ENCODE data around the gene DMXL1. TPM values are rescaled to one million over a fixed set of nuclear protein-coding genes. Genes with fewer than 3 reads are reported as not detected.

DMXL1 gene, protein sequence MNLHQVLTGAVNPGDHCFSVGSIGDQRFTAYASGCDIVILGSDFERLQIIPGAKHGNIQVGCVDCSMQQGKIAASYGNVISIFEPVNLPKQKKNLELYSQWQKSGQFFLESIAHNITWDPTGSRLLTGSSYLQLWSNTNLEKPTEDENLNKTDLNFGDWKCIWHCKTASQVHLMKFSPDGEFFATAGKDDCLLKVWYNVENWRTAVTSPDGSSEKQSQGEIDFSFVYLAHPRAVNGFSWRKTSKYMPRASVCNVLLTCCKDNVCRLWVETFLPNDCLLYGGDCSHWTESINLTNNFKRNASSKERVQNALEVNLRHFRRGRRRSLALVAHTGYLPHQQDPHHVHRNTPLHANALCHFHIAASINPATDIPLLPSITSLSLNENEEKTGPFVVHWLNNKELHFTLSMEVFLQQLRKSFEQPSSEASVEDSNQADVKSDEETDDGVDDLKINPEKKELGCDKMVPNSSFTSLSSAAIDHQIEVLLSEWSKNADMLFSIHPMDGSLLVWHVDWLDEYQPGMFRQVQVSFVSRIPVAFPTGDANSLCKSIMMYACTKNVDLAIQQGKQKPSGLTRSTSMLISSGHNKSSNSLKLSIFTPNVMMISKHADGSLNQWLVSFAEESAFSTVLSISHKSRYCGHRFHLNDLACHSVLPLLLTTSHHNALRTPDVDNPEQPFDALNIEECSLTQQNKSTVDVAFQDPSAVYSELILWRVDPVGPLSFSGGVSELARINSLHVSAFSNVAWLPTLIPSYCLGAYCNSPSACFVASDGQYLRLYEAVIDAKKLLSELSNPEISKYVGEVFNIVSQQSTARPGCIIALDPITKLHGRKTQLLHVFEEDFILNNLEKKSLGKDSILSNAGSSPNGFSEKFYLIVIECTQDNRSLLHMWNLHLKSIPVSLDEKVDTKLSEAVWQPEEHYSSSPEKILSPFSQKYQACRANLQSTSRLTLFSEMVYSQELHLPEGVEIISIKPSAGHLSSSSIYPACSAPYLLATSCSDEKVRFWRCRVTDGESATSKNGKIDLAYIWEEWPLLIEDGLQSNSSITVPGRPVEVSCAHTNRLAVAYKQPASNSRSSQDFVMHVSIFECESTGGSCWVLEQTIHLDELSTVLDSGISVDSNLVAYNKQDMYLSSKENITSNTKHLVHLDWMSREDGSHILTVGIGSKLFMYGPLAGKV (N-terminal part only)
- total RNA-seq (2022) (43.3 and 46.6 TPM in 2 replicates), Bru-seq, nascent RNA (percentile 84 among the genes with signal in this experiment), BruChase-seq, experiment 1, labeled RNA remaining after a 6-hour chase (percentile 73 among the genes with signal in this experiment), BruChase-seq, experiment 2, labeled RNA remaining after a 2-hour chase (percentile 73 among the genes with signal in this experiment)
- long read RNA-seq, partial matches to known transcripts: 10 of 14 reads
- long read RNA-seq, other reads (novel, unspliced or antisense): 4 of 14 reads

DNA sequence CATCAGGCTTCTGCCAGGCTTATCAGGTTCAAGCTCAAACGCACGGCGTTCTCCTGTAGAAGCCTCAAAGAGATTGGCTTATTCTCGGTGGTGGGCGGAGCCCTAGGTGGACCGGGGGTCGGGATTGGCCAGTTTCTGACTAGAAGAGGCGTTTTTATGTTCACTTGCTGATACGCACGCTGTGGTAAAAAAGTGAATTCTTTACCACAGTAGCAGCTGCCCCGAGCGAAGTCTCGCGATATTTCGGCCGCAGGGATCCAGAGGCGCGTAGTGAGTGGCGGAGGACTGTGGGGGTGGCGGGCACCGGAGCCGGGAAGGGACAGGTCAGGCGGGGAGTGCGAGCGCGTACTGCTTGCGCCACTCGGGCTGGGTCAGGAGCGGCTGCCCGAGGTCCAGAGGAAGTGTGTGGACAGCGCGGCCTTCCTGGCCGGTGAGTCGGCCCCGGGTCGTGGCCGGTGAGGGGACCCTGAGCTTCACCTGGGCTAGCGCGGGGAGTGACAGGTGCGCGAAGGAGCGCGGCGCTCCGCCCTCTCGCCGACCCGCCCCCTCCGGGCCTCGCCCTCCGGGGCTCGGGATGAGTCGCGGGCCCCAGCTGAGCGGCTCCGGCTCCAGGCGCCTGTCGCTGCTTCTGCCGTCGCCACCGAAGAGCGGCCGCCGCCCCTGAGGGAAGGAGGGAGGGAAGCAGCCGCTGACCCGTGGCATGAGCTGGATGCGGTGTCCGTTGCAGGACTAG is at the start of gene DMXL1:
DMXL1 (plus strand) TSS at position 260 of the 733 bp plus-strand sequence. CDS start 483 bp downstream, outside the sequence.
- H3K4me1 Mint-ChIP-seq (ENCODE audit: low read depth, unreplicated experiment): peaks cover 25% of the 10 kb centered on the region
- H3K9me3 Mint-ChIP-seq (ENCODE audit: low read depth, unreplicated experiment): no peaks in the 10 kb centered on the region
- H3K36me3 Mint-ChIP-seq (ENCODE audit: insufficient read depth, unreplicated experiment): peaks cover 34% of the 10 kb centered on the region
- BruUV-seq (replicated peaks): no TSS peak
- H3K27ac Mint-ChIP-seq (ENCODE audit: unreplicated experiment): peak within 1 kb of the TSS; percentile 95
- H3K27me3 Mint-ChIP-seq (ENCODE audit: unreplicated experiment): no peaks in the 10 kb centered on the region
- intact Hi-C loops (cut with micrococcal nuclease; ENCODE audit: unreplicated experiment): loop anchor here (5.0 kb wide), 2 partner anchors 231 to 341 kb away; no protein-coding TSS in a partner anchor
- CTCF ChIA-PET: interaction anchor here (0.5 to 2.0 kb wide), 11 partner anchors 18 to 508 kb away, joined by 3 to 7 read pairs (median 4); partner anchors contain the start of gene DTWD2
- DNase-seq: peak; percentile 99
- TF ChIP-seq, protein P1, sequence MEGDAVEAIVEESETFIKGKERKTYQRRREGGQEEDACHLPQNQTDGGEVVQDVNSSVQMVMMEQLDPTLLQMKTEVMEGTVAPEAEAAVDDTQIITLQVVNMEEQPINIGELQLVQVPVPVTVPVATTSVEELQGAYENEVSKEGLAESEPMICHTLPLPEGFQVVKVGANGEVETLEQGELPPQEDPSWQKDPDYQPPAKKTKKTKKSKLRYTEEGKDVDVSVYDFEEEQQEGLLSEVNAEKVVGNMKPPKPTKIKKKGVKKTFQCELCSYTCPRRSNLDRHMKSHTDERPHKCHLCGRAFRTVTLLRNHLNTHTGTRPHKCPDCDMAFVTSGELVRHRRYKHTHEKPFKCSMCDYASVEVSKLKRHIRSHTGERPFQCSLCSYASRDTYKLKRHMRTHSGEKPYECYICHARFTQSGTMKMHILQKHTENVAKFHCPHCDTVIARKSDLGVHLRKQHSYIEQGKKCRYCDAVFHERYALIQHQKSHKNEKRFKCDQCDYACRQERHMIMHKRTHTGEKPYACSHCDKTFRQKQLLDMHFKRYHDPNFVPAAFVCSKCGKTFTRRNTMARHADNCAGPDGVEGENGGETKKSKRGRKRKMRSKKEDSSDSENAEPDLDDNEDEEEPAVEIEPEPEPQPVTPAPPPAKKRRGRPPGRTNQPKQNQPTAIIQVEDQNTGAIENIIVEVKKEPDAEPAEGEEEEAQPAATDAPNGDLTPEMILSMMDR (IDR thresholded peaks at IDR 0.05; ENCODE audit: unreplicated experiment): no peak
- H3K4me3 Mint-ChIP-seq (ENCODE audit: low read depth, unreplicated experiment): peak within 1 kb of the TSS; percentile 100

DNA sequence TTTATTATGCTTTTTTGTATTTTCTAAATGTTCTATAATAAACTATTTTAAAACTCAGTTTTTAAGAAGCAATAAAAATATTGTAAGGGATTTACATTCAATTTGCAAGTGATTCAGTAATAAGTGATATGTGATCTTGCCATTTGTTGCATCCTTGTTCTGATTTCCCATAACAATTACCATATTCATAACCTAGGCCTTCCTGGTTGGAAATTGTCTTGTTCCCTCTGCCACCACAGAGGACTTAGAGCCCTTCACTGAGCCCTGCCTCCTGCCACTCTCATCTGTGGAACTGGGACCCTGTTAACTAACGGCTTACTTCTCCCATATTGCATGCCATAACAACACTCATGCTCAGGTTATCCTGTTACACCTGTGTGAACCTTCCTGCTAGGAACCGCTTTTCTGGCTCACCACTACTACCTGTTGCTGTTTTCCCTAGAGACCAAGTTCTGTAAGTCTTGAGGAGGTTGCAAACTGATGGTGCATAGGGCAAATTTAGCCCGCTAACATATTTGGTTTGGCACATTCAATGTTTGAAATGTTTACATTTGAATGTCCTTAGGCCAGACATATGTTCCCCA is 49.6 kb upstream of the DMXL1 start:
- TF ChIP-seq, protein P1 (IDR thresholded peaks at IDR 0.05; ENCODE audit: unreplicated experiment): no peak
- CTCF ChIA-PET: interaction anchor here (1.0 to 1.8 kb wide), 7 partner anchors 33 to 413 kb away, joined by 3 to 29 read pairs (median 4); partner anchors contain the start of genes DMXL1 and DTWD2
- H3K4me3 Mint-ChIP-seq (ENCODE audit: low read depth, unreplicated experiment): no peak overlapping the region
- BruUV-seq (replicated peaks): no TSS peak
- no peaks in the 10 kb centered on the region for H3K9me3 Mint-ChIP-seq (ENCODE audit: low read depth, unreplicated experiment)
- intact Hi-C loops (cut with micrococcal nuclease; ENCODE audit: unreplicated experiment): loop anchor here (5.0 to 10.0 kb wide), 3 partner anchors 111 to 721 kb away; no protein-coding TSS in a partner anchor
- H3K36me3 Mint-ChIP-seq (ENCODE audit: insufficient read depth, unreplicated experiment): no peaks in the 10 kb centered on the region
- H3K27ac Mint-ChIP-seq (ENCODE audit: unreplicated experiment): no peak overlapping the region
- no peaks in the 10 kb centered on the region for H3K27me3 Mint-ChIP-seq (ENCODE audit: unreplicated experiment)
- peaks cover 9% of the 10 kb centered on the region for H3K4me1 Mint-ChIP-seq (ENCODE audit: low read depth, unreplicated experiment)
- no peak for DNase-seq

DNA sequence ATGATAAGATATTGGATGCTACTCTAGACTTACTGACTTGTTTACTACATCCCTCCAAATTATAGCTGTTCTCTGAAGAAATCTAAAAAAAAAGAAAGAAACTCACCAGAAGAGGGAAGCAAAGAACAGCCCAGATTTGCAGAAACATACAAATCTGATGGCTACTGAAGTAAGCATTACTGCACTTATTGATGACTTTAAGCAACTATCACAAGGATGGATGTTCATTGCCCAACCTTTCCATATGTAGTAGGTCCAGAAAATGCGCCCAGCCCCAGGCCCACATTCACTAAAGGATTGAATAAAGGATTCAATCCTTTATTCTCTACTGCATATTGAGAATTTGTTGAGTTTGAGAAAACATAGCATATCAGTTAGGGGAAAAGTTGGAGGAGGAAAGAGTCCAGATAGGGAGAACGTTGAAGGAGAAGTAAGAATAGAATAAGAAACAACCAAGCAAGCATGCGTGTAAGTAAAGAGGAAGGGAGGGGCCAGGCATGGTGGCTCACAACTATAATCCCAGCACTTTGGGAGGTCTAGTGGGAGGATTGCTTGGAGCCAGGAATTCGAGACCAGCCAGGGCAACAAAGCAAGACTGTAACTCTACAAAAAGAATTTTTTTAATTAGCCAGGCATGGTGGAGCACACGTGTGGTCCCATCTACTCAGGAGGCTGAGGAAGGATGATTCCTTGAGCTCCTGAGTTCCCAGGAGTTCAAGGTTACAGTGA is 48.7 kb upstream of the DMXL1 start:
- Mint-ChIP-seq H3K27ac (ENCODE audit: unreplicated experiment) (no peak overlapping the region), H3K4me3 (ENCODE audit: low read depth, unreplicated experiment) (no peak overlapping the region), H3K36me3 (ENCODE audit: insufficient read depth, unreplicated experiment) (no peaks in the 10 kb centered on the region), H3K9me3 (ENCODE audit: low read depth, unreplicated experiment) (no peaks in the 10 kb centered on the region), H3K27me3 (ENCODE audit: unreplicated experiment) (no peaks in the 10 kb centered on the region), H3K4me1 (ENCODE audit: low read depth, unreplicated experiment) (peaks cover 9% of the 10 kb centered on the region)
- CTCF ChIA-PET: interaction anchor here (0.9 to 1.8 kb wide), 8 partner anchors 34 to 412 kb away, joined by 3 to 29 read pairs (median 4); partner anchors contain the start of genes DMXL1 and DTWD2
- TF ChIP-seq, protein P1 (IDR thresholded peaks at IDR 0.05; ENCODE audit: unreplicated experiment): peak; percentile 34
- intact Hi-C loops (cut with micrococcal nuclease; ENCODE audit: unreplicated experiment): loop anchor here (1.0 to 10.0 kb wide), 4 partner anchors 110 to 720 kb away; no protein-coding TSS in a partner anchor
- no peak for DNase-seq
- no TSS peak for BruUV-seq (replicated peaks)
